Measurements from ENCODE around the gene SYT17.

GRCh38 chr16:19299565-19299964 lies 131.5 kb downstream of the SYT17 start:
- no peak for TF ChIP-seq POLR2A (IDR thresholded peaks at IDR 0.05)
- TF ChIP-seq CTCF (IDR thresholded peaks at IDR 0.05): no peak

Measured in testis (tissue), 2 donors.